Stimulated activated CD4-positive, alpha-beta T cell treated with anti-CD3 and anti-CD28 coated beads, TNF-alpha, amount 100 ng/mL, for 48 hours (primary cell): ENCODE measurements around the gene MME.

Experiments used
- DNase-seq, 3 donors: peaks; one replicate each; pipeline ENCODE4 v3.0.0-alpha.2; 2020; ENCODE audit warnings: low read depth in 3 of 3

The MME gene

DNA sequence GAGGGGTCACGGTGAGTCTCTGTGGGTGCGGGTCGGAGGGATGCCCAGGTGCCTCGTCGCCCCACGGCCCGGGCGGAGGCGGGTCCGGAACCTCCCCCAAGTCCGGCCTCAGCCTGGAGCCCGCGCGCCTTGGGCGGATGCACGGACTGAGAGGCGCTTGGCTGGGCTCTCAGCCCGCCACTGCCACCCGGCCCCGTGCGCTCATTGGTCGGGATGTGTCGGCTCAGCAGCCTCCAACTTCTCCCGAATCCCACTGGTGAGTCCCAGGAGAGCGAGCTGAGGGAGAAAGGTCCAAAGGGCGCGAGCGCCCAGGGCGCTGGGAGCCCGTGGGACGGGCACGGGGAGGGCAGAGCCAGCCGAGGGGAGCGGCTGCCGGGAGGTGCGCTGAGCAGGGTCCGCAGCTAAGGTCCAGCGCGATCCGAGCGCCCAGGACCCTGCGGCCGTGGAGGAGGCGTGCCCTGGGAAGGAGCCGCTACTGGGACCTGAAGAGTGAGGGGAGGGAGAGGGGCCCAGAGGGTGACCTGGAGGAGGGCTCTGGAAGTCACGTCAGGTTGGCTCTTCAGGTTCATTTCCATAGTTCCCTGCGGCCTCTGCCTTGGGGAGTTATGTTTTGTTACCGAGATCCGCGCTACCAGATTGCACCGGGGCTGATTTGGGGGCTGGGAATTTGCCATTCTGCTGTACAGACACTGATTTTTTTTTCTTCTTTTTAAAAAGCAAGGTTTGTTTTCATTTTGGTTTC is at the start of gene MME:
MME (plus strand) TSS at position 574 of the 742 bp plus-strand sequence. CDS start 3,849 bp downstream, outside the sequence.
- no peak for DNase-seq

DNA sequence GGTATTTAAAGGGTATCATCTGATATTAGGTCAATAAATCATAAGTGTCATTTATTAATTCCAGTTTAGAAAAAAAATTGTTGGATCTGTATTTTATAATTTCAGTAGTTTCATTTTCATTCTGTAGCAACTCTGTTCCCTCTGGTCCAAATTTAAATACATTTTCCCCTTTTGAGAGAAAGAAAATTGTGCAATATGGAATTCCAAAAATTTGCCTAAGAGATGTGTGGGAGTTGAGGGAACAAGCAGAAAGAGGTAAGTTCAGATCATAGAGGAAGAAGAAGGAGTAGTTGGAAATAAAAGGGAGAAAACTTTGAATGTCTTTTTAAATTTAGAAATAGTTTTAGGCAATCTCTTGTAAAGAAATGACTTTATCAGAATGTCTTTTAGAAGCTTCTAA is 48.9 kb upstream of the MME start:
- no peak for DNase-seq

DNA sequence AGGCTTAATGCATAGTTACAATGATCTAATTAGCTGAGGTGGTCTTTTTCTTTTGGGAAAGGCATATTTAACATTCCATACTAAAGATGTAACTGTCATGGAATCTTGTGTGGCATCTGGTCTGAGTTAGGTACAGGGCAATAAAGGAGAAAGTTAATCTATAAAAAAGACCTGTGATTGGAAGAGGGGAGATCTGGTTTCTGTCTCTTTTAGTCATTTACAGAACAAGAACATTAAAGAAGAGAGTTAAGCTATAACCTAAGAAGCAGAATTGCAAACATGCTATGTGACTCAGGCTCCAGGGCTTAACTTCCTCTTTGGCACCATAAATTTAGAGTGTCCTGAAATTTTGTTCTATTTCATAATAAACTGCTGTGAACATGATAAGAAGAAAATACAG is 47.2 kb upstream of the MME start:
- DNase-seq: no peak

DNA sequence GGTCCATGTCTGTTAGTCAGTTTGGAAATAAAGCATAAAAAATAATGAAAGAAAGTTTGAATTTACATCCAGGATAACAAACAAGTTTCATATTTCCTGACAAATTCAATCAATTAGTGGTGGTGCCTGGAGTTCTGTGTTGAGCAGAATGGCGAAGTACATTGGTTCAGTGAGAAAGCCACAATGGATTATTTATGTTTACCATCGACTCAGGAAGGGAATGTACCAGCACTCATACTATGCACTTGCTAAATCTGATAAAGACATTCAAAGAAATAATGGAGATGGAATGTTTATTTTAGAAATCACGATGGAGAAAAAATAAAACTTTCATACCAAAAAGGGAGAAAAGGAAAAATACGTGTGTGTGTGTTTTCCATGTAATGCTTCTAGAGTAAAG is 45.3 kb upstream of the MME start:
- no peak for DNase-seq

DNA sequence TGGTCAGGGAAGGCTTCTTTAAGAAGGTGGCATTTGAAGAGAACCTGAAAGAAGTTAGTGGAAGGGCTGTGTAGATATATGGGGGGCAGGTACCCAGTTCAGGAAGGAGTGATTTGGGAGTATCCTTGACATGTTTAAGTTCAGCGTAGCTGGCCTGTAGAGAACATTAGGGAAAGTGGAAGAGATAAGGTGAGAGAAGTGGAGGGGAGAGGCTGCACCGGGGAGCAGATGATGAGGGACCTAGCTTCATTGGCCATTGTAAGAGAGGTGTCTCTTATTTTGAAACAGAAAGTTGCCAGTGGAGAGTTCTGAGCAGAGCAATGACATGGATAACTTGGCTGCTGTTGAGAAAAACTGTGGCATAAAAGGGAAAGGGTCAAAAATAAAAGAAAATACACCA is 44.6 kb upstream of the MME start:
- no peak for DNase-seq

DNA sequence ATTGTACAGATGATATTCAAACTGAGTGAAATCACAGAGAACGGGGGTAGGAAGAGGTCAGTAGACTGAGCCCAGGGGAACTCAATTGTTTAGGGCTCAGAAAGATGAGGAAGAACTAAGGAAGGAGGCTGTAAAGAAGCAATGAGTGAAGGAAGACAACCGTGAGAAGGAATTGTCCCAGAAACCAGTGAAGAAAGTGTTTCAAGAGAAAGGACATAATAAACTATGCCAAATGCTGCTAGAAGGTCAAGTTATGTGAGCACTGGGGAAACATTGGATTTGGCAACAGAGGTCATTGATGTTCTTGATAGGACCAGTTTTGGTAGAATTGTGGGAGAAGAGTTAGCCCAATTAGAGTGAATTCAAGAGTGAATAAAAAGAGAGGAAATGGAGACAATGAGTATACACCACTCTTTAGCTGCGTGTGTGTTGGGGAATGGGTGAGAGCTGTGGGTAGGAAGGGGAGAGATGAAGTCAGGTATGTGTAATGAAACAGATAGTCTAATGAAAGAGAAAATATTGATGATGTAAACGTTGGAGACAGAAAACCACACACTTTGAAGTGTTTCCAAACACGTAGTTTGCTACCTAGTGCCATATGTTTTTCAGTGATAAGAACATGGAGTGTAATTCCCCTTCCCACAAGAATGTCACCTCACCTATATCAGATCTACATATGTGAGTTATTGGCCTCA is 42.5 kb upstream of the MME start:
- DNase-seq: no peak

DNA sequence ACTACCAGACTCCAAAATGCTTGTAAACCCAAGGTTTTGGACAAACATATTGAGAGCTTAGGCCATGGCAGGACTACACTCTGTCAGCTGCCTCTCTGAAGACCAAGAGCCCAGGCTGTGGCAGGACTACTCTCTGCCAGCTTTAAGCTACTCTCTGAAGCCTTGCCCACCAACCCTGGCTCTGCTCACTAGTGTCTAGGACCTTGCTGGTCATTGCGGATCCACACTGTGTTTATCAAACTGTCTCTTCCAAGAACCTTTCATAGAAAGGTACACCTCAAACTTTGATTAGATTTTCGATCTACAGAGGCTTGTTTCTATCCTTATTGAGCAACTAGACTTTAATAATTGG is 41.9 kb upstream of the MME start:
- no peak for DNase-seq

DNA sequence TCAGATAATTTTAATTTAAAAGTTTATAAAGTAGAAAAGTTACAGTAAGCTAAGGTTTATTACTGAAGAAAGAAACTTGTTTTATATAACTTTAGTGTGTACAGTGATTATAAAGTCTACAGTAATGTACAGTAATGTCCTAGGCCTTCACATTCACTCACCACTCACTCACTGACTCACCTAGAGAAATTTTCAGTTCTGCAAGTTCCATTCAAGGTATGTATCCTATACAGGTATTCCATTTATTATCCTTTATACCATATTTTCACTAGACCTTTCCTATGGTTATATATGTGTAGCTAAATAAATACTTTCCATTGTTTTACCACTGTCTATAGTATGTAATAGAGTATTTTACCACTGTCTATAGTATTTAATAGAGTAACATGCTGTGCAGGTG is 33.2 kb upstream of the MME start:
- DNase-seq: no peak

DNA sequence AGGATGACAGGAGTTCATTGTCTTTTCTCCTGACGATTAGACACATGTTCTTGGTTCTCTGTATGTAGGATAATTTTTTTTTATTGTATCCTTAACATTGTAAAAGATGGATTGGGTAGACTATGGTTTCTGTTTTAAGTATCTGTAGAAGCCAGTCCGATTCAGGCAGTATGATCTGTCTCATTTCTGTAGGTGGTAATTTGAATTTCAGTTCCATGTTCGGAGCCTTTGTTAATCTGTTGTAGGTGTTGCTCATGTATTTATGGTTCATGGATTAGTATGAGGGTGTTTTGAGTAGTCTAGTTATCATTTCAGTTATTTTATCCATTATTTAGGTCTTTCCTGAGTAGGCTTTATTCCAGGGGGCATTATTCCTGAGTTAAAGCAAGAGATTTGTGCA is 32.4 kb upstream of the MME start:
- no peak for DNase-seq

DNA sequence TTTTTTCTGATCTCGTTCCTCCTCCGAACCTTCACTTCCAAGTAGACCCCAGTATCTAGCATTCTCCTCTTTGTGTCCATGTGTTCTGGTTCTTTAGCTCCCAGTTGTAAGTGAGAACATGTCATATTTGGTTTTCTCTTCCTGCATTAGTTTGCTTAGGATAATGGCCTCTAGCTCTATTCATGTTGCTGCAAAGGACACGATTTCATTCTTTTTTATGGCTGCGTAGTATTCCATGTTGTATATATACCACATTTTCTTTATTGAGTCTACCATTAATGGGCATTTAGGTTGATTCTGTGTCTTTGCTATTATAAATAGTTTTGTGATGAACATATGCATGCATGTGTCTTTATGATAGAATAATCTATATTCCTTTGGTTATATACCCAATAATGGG is 30.2 kb upstream of the MME start:
- DNase-seq: no peak

DNA sequence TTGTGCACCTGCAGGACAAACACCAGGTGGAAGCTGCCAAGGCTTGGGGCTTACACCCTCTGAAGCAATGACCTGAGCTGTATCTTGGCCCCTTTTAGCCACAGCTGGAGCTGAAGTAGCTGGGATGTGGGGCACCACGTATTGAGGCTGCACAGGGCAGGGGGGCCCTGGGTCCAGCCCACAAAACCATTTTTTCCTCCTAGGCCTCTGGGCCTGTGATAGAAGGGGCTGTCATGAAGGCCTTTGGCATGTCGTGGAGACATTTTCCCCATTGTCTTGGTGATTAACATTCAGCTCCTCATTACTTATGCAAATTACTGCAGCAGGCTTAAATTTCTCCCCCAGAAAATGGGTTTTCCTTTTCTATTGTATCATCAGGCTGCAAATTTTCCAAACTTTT is 27.6 kb upstream of the MME start:
- DNase-seq: no peak

DNA sequence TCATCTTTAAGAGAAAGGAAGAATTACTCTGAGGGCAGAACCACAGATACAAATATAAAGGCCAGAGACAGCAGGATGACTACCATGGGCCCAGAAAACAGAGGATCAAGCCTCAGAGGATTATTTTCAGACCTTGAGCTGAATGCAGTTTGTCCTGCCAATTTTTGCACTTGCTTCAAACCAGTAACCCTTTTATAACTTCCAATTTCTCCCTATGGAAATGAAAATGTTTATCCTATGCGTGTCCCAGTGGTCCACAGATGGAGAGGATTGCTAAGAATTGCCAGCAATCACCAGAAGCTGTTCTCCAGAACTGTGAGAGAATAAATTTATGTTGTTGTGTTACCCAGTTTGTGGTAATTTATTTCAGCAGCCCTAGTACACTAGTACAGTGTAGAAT is 26.4 kb upstream of the MME start:
- DNase-seq: no peak

DNA sequence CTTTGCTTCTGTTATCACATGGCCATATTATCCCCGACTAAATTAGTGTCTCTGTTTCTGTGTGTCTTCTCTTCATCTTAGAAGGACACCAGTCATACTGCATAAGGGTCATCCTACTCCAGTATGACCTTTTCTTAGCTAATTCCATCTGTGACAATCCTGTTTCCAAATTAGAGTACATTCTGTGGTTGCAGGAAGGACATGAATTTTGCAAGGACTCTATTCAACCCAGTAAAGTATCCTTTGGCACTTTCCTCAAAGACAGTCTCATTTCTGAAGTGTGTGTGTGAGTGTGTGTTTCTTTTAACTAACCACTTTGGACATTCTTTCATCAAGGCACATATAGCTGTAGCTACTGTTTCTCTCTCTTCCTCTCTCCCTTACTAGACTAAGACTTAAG is 15.2 kb upstream of the MME start:
- DNase-seq: no peak

DNA sequence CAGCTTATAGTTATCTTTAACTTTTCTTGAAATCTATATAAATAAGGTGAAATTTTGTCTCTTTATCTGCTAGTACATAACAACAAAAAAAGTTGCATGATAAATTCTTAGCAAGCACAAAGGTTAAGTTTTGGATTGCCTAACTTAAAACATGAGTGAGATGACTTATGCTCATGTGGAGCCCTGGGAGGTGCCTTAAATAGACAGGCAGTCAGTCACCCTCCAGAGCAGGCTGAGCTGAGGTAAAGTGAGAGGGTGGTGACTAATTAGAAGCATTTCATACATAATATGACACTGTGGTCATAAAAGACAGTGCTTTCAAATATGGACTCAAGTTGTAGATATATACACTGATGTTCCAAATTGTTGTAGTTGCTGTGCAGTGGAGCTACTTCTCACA is 14.6 kb upstream of the MME start:
- no peak for DNase-seq

DNA sequence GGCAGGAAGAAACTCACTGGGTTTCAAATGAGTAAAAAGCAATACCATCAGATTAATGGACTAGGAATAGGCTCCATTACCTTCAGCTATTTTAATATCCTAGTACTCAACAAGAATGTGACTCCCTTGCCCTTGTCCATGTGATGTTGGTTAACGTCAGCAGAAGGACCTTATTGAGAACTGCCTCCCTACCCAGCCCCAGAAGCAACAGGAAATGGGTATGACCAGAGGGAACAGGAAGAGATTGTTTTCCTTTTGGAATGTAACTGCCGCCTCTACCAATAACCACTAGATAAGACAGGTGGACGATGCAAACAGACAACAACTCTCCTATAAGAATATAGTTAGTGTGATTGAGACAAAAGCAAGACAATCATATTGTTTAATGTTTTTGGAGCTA is 10.4 kb upstream of the MME start:
- DNase-seq: no peak

DNA sequence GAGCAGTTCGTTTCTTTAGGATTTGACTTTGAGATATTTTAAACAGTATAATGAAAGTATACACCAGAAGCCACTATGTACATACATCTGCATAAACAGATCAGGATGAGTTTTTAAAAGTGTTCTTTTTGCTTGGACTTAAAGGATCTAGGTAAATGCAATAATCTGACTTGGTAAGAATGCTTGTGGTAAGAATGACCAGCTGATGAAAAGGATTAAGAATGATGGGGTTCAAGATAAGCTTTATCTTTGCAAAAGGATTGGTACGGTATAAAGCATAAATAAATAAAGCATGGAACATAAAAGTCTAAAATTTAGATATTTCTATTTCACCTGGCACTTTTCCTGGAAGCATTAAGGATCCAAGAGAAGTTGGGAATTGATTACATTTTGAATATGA is 9.8 kb upstream of the MME start:
- no peak for DNase-seq

DNA sequence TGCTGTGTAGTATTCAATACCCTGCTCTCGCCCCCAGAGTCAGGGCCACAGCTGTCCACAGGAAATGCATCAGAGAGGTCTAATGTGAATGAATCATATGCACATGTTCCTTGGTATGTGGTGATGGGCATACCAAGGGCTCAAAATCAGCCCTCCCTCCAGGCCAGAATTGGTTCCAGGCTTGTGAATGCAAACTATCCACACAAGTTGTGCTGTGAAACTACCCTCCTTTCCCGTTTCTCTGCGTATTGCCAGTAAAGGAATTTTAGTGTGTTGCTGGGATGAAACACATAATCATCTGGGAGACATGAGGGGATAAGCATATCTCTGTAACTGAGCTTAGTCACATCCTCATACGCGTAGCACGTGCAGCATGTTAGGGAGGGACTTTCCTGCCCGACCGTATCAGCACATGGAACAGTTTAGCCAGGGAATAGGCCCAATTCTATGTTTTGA is 9.2 kb upstream of the MME start:
- DNase-seq: no peak

DNA sequence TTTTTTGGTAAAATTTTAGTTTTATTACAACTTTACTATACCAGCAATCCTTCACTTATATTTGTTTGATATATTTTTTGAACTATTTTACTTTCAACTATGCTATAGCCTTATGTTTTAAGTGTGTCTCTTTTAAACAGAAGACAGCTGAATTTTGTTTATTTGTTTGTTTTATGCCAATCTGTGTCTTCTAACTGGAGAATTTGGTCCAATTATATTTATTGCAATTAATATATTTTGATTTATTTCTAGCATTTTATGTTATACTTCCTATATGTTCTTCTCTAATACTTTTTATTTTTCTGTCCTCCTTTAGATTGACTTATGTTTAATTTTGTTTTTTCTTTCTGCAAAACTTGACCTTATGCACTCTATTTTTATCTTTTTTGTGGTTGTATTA is 4.9 kb upstream of the MME start:
- DNase-seq: no peak

DNA sequence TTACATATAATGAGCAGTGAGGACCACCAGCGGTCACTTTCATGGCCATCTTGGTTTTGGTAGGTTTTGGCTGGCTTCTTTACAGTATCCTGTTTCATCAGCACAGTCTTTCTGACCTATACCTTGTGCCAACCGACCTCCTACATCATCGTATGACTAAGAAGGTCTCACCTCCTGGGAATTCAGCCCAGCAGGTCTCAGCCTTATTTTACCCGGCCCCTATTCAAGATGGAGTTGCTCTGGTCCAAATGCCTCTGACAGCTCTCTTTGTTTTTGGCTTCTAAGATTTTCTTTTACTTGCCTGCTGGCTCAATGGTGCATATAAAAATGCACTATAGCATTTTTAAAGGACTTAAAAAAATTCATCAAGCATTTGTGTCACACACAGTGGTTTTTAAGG is 3.2 kb upstream of the MME start:
- no peak for DNase-seq

DNA sequence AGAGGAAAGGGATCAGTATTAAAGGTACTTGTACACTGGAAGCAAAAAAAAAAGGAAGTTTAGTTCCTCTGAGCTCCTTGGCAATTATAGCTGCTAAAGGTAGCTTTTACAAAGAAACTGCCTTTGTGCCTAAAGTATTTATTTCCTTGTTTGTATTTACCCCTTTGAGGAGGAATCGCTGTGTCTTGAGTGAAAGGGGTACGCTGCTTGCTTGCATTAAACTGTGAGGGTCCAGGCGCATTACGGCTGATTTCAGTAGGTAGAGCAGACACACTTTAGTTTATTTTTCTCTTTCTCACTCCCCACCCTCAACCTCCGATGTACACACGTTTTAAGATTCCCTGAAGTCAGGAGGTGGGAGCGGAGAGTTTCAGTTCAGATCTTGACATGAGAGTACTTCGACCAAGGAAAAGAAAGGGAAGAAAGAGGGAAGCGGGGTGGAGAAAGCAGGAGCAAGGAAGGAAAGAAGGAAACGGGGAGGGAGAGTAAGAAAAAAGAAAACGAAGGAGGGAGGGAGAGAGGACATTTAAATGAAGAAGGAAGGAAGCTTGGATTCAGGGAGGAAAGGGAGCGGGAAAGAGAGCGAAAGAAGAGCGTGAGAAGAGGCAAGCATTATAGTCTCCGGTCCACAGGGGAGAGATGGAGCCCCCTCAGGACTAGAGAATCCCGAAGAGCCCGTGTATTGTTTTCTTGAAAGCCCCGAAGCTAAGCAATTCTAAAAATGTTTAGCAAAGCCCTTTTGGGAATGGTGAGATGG is 1.2 kb upstream of the MME start:
- no peak for DNase-seq

DNA sequence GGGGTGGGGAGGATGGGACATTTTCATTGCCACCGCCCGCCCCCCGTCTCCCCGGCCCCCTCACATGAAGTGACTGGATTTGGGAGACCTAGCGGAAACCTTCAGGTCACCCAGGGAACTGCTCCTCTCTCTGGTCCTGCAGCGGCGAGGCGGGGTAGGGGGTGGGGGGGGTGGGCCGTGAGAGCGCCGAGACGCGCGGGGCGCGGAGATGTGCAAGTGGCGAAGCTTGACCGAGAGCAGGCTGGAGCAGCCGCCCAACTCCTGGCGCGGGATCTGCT is 712 bp upstream of the MME start:
- no peak for DNase-seq

DNA sequence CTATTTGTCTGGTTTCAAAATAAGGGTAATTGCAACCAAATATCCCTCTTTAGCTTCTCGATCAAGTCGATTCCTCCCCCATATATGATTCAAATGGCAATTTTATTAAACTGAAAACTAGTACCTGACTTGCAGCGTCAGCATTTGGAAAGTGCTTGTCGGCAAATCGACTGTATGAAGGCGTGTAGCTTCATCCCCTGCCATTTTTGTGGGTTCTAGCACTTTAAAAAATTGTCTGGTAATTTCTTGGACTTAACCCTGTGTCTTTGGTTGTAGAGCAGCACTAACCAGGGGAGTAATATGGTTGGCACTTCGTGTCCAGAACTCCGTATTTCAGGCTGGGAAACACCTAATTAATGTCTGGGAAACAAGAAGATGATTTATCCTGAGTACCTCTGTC is 573 bp downstream of the MME start:
- DNase-seq: no peak

DNA sequence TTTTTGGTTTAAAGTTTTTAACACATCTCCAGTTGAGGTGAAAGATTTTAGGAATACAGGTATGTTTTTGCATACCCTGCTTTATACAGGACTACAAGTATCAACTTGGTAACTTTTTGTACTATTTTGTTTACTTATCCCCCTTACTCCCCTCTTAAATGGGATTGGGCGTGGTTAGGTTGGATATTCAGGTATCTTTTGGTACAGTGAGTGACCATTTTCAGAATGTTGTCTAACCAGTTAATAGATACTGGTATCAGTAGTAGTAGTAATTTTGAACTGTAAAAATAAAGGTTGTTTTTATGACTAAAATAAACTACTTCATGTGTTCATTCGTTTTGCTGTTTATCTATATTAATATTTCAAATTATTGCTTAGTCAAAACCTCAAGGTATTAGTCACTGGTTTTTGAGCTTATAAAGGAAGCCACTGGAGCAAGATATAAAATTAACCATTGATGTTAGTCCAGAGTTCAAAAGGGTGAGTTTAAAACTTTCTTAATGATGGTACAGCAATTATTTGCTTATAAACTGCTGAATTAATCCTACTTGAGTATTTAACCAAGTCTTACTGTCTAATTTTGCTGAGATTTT is 3.3 kb downstream of the MME start:
- DNase-seq: no peak
